HepG2 (cell line): ENCODE results near the gene SERTAD3. TPM values are rescaled to one million over a fixed set of nuclear protein-coding genes. Genes with fewer than 3 reads are reported as not detected.
A peak's percentile ranks its signal among the peaks of the same experiment; 100 is the strongest.

Experiments
- BHLHE40 ChIP-seq: IDR thresholded peaks from 2 replicates; pipeline ENCODE4 v1.6.1; 2011; ENCODE audit warnings: low read length, improper control_type of control experiment
- BRD4 ChIP-seq: sonication (generic); formaldehyde crosslinking; IDR thresholded peaks from 2 replicates; pipeline ENCODE4 v1.4.0; 2020; ENCODE audit warnings: missing genetic modification reagents
- CEBPB ChIP-seq: IDR thresholded peaks from 2 replicates; pipeline ENCODE4 v1.6.1; 2011; ENCODE audit warnings: low read depth, low read length, improper control_type of control experiment, borderline replicate concordance
- CREB3 ChIP-seq: sonication (generic); formaldehyde crosslinking; IDR thresholded peaks from 2 replicates; pipeline ENCODE4 v1.5.0; 2020; ENCODE audit warnings: missing genetic modification reagents
- CREM ChIP-seq, 2 experiments: sonication (generic) in 1 of 2; formaldehyde crosslinking in 1 of 2; IDR thresholded peaks; 2 replicates each; pipeline versions ENCODE4 v1.4.0 to v1.6.1; 2016 to 2020; ENCODE audit warnings: antibody characterized with exemption in 1 of 2, mild to moderate bottlenecking in 1 of 2, missing genetic modification reagents in 1 of 2
- DR1 ChIP-seq: sonication (generic); formaldehyde crosslinking; IDR thresholded peaks from 2 replicates; pipeline ENCODE4 v1.8.0; 2021; ENCODE audit warnings: mild to moderate bottlenecking, missing genetic modification reagents, inconsistent platforms
- EZH2 ChIP-seq: conservative IDR thresholded peaks from 2 replicates; pipeline ENCODE4 v1.6.1; 2012; ENCODE audit warnings: mild to moderate bottlenecking, low read depth, low read length, moderate library complexity
- MIER3 ChIP-seq: IDR thresholded peaks from 2 replicates; pipeline ENCODE4 v1.6.1; 2016; ENCODE audit warnings: missing compliant biosample characterization, borderline replicate concordance
- PLRG1 ChIP-seq: fragments of 450-650 bp; conservative IDR thresholded peaks from 2 replicates; pipeline ENCODE4 v1.6.1; 2016
- SRSF4 ChIP-seq: fragments of 200-400 bp; formaldehyde crosslinking; IDR thresholded peaks from one replicate; pipeline ENCODE4 v1.6.1; 2018; ENCODE audit warnings: mild to moderate bottlenecking, low read depth, low read length, moderate library complexity; ENCODE audit not compliant: poor library complexity, severe bottlenecking
- THAP11 ChIP-seq: IDR thresholded peaks from 2 replicates; pipeline ENCODE4 v1.6.1; 2016; ENCODE audit warnings: missing biosample characterization, missing genetic modification reagents
- ZBTB26 ChIP-seq: IDR thresholded peaks from 2 replicates; pipeline ENCODE4 v1.6.1; 2016; ENCODE audit warnings: missing compliant biosample characterization, missing genetic modification reagents, borderline replicate concordance
- ZNF121 ChIP-seq: sonication (generic); formaldehyde crosslinking; IDR thresholded peaks from 2 replicates; pipeline ENCODE4 v1.5.0; 2020; ENCODE audit warnings: mild to moderate bottlenecking, missing genetic modification reagents
- ZNF569 ChIP-seq: sonication (generic); formaldehyde crosslinking; IDR thresholded peaks from 2 replicates; pipeline ENCODE4 v1.5.0; 2020; ENCODE audit warnings: mild to moderate bottlenecking, missing genetic modification reagents, moderate library complexity, borderline replicate concordance
- ZNF605 ChIP-seq: sonication (generic); formaldehyde crosslinking; IDR thresholded peaks from 2 replicates; pipeline ENCODE4 v1.8.0; 2022; ENCODE audit warnings: mild to moderate bottlenecking, missing genetic modification reagents
- ZNF772 ChIP-seq: sonication (generic); formaldehyde crosslinking; IDR thresholded peaks from 2 replicates; pipeline ENCODE4 v1.5.0; 2020; ENCODE audit warnings: mild to moderate bottlenecking, missing genetic modification reagents
- ZNF775 ChIP-seq: sonication (generic); formaldehyde crosslinking; IDR thresholded peaks from 2 replicates; pipeline ENCODE4 v1.4.0; 2020; ENCODE audit warnings: missing genetic modification reagents, mild to moderate bottlenecking, moderate library complexity, borderline replicate concordance
- ZSCAN21 ChIP-seq: sonication (generic); formaldehyde crosslinking; IDR thresholded peaks from 2 replicates; pipeline ENCODE4 v1.8.0; 2022; ENCODE audit warnings: mild to moderate bottlenecking, missing genetic modification reagents, moderate library complexity, borderline replicate concordance
- polyA plus RNA-seq, 8 experiments: library from polyadenylated mRNA; depleted of rRNA in 3 of 8; stranded (reverse) in 7 of 8; unstranded in 1 of 8; fragments of >200 nt; fragmentation: Illumina TruSeq in 4 of 8; extraction: Trizol in 4 of 8; gene quantifications; 2 replicates each; pipeline versions ENCODE4 v1.2.1 to v1.2.3, GENCODE V29; 2011 to 2016; ENCODE audit warnings: low read depth in 4 of 8, missing spikeins in 1 of 8, mixed read lengths in 1 of 8; ENCODE audit not compliant: insufficient read depth in 1 of 8
- total RNA-seq, 5 experiments: library from RNA; depleted of rRNA; stranded (reverse); fragments of >200 nt; fragmentation: Illumina TruSeq; extraction: Trizol; gene quantifications; 2 replicates each; pipeline ENCODE4 v1.2.3, GENCODE V29; 2016; ENCODE audit warnings: low read depth in 1 of 5
- TF ChIP-seq, protein P1 (sequence below): IDR thresholded peaks from 2 replicates; pipeline ENCODE4 v1.4.0; 2020; ENCODE audit warnings: mild to moderate bottlenecking, missing genetic modification reagents
- TF ChIP-seq, protein P2 (sequence below): sonication (generic); formaldehyde crosslinking; IDR thresholded peaks from 2 replicates; pipeline ENCODE4 v1.4.0; 2020; ENCODE audit warnings: missing genetic modification reagents, borderline replicate concordance

Gene SERTAD3
- total and polyA plus RNA-seq, 2 of the 13 experiments (the other 11 are each of a cell fraction or from before 2014, with no cell fraction given): 9.6 to 16.9 TPM

- TF ChIP-seq DR1 (CRISPR knock-in tag): peak; percentile 70; the same call in 1 of the 2 replicates
- peak; percentile 87 for TF ChIP-seq BHLHE40
- no peak for TF ChIP-seq PLRG1
- 0 out of 2 replicates have a peak, but pooled peaks have one; percentile 15 for TF ChIP-seq CREM (IDR thresholded peaks at IDR 0.05)
- TF ChIP-seq CREM (CRISPR knock-in tag; IDR thresholded peaks at IDR 0.05): no peak
- TF ChIP-seq ZNF569 (CRISPR knock-in tag): no peak
- peak; percentile 49; the same call in 1 of the 2 replicates for TF ChIP-seq THAP11 (CRISPR knock-in tag)
- no peak for TF ChIP-seq CREB3 (CRISPR knock-in tag)
- peak; percentile 59; the same call in 1 of the 2 replicates for TF ChIP-seq MIER3
- no peak for TF ChIP-seq SRSF4
- TF ChIP-seq, protein P1, sequence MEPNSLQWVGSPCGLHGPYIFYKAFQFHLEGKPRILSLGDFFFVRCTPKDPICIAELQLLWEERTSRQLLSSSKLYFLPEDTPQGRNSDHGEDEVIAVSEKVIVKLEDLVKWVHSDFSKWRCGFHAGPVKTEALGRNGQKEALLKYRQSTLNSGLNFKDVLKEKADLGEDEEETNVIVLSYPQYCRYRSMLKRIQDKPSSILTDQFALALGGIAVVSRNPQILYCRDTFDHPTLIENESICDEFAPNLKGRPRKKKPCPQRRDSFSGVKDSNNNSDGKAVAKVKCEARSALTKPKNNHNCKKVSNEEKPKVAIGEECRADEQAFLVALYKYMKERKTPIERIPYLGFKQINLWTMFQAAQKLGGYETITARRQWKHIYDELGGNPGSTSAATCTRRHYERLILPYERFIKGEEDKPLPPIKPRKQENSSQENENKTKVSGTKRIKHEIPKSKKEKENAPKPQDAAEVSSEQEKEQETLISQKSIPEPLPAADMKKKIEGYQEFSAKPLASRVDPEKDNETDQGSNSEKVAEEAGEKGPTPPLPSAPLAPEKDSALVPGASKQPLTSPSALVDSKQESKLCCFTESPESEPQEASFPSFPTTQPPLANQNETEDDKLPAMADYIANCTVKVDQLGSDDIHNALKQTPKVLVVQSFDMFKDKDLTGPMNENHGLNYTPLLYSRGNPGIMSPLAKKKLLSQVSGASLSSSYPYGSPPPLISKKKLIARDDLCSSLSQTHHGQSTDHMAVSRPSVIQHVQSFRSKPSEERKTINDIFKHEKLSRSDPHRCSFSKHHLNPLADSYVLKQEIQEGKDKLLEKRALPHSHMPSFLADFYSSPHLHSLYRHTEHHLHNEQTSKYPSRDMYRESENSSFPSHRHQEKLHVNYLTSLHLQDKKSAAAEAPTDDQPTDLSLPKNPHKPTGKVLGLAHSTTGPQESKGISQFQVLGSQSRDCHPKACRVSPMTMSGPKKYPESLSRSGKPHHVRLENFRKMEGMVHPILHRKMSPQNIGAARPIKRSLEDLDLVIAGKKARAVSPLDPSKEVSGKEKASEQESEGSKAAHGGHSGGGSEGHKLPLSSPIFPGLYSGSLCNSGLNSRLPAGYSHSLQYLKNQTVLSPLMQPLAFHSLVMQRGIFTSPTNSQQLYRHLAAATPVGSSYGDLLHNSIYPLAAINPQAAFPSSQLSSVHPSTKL (CRISPR knock-in tag): peak; percentile 37; the same call in 1 of the 2 replicates
- TF ChIP-seq ZNF121: no peak
- no peak for TF ChIP-seq EZH2
- TF ChIP-seq CEBPB: no peak
- no peak; the same call in 1 of the 2 replicates for TF ChIP-seq ZBTB26
- TF ChIP-seq ZNF772 (CRISPR knock-in tag): peak; percentile 87; the same call in 1 of the 2 replicates
- TF ChIP-seq ZNF605 (CRISPR knock-in tag): no peak
- peak; percentile 76; the same call in 1 of the 2 replicates for TF ChIP-seq ZSCAN21
- no peak for TF ChIP-seq ZNF775
- TF ChIP-seq, protein P2, sequence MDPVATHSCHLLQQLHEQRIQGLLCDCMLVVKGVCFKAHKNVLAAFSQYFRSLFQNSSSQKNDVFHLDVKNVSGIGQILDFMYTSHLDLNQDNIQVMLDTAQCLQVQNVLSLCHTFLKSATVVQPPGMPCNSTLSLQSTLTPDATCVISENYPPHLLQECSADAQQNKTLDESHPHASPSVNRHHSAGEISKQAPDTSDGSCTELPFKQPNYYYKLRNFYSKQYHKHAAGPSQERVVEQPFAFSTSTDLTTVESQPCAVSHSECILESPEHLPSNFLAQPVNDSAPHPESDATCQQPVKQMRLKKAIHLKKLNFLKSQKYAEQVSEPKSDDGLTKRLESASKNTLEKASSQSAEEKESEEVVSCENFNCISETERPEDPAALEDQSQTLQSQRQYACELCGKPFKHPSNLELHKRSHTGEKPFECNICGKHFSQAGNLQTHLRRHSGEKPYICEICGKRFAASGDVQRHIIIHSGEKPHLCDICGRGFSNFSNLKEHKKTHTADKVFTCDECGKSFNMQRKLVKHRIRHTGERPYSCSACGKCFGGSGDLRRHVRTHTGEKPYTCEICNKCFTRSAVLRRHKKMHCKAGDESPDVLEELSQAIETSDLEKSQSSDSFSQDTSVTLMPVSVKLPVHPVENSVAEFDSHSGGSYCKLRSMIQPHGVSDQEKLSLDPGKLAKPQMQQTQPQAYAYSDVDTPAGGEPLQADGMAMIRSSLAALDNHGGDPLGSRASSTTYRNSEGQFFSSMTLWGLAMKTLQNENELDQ: no peak
- 0 out of 2 replicates have a peak, but pooled peaks have one; percentile 76 for TF ChIP-seq BRD4
Observed at GRCh38 chr19:40465557-40466218, 21.6 kb upstream of the SERTAD3 start, which contains the start of gene BLVRB (continued).
